ENCODE results near the gene RTN4RL1.

DNA sequence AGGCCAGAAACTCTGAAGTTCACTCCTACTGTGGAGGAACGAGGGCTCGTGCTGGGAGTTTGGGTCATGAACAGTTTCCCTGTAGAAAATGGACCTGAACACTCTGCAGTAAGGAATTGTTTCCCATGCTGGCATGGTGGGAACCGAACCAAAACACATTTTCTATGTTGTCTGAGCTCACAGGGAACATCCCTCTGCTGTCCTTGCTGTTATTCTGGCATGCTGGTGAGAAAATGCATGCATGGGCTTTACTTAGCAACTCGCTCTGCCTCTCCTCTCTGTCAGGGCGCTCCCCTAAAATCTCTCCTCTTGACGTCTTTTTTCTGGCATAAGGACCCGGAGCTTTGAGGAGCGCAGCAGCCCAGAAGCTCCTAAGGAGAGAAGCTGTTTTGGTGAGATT, 5.4 kb downstream of the RTN4RL1 start:
- no peak for TF ChIP-seq POLR2A (IDR thresholded peaks at IDR 0.05)
- TF ChIP-seq EP300 (IDR thresholded peaks at IDR 0.05): no peak
